GM23338 (cell line): Measurements from ENCODE around the gene CYYR1. TPM values are rescaled to one million over a fixed set of nuclear protein-coding genes. Genes with fewer than 3 reads are reported as not detected.

ENCODE experiments used
- ATAC-seq: fragments of 200-7000 bp; cut with Tn5 transposase; 3 replicates; pipeline ENCODE4 v1.9.1; 2020
- DNase-seq: peaks from one replicate; pipeline ENCODE4 v3.0.0-alpha.2; 2015; ENCODE audit warnings: low spot score
- H2AFZ ChIP-seq: fragments of 200-600 bp; sonication (generic); 2 replicates; pipeline ENCODE4 v1.8.0; 2016; ENCODE audit warnings: antibody characterized with exemption, mild to moderate bottlenecking, moderate library complexity
- H3F3A ChIP-seq: fragments of 200-600 bp; sonication (generic); replicated peaks from 2 replicates; pipeline ENCODE4 v1.8.0; 2017; ENCODE audit warnings: antibody characterized with exemption, mixed run types, low read depth
- H3K27ac ChIP-seq: fragments of 200-600 bp; sonication (generic); 2 replicates; pipeline ENCODE4 v1.6.1; 2016; ENCODE audit warnings: low read depth
- H3K27me3 ChIP-seq: fragments of 200-600 bp; sonication (generic); 2 replicates; pipeline ENCODE4 v1.8.0; 2016; ENCODE audit warnings: mild to moderate bottlenecking, mixed run types, moderate library complexity; ENCODE audit not compliant: insufficient read depth
- H3K36me3 ChIP-seq: fragments of 200-600 bp; sonication (generic); 2 replicates; pipeline ENCODE4 v1.8.0; 2016; ENCODE audit warnings: mild to moderate bottlenecking; ENCODE audit not compliant: insufficient read depth
- H3K4me1 ChIP-seq: fragments of 200-600 bp; sonication (generic); 2 replicates; pipeline ENCODE4 v1.8.0; 2016; ENCODE audit warnings: mild to moderate bottlenecking, moderate library complexity; ENCODE audit not compliant: insufficient read depth
- H3K4me2 ChIP-seq: fragments of 200-600 bp; sonication (generic); 2 replicates; pipeline ENCODE4 v1.7.1; 2017; ENCODE audit warnings: mixed run types
- H3K4me3 ChIP-seq: fragments of 200-600 bp; sonication (generic); 2 replicates; pipeline ENCODE4 v1.6.1; 2016; ENCODE audit warnings: mixed run types
- H3K79me2 ChIP-seq: fragments of 200-600 bp; sonication (generic); replicated peaks from 2 replicates; pipeline ENCODE4 v1.8.0; 2017; ENCODE audit warnings: mild to moderate bottlenecking; ENCODE audit not compliant: insufficient read depth
- H3K9me2 ChIP-seq: fragments of 200-600 bp; sonication (generic); 2 replicates; pipeline ENCODE4 v1.8.0; 2017; ENCODE audit not compliant: insufficient read depth
- H4K20me1 ChIP-seq: fragments of 200-600 bp; sonication (generic); replicated peaks from 2 replicates; pipeline ENCODE4 v1.8.0; 2017; ENCODE audit warnings: mild to moderate bottlenecking; ENCODE audit not compliant: insufficient read depth
- H3K27ac Mint-ChIP-seq: 2 replicates; pipeline ENCODE4 v1.8.0; 2020; ENCODE audit warnings: inconsistent platforms, mild to moderate bottlenecking, moderate library complexity, mixed read lengths
- H3K27me3 Mint-ChIP-seq: 3 replicates; pipeline ENCODE4 v1.8.0; 2022; ENCODE audit warnings: low read depth, mild to moderate bottlenecking, moderate library complexity, mixed read lengths, inconsistent platforms; ENCODE audit not compliant: insufficient read depth, poor library complexity
- H3K36me3 Mint-ChIP-seq: 3 replicates; pipeline ENCODE4 v1.8.0; 2021; ENCODE audit warnings: low read depth, mild to moderate bottlenecking, inconsistent platforms, moderate library complexity, mixed read lengths
- H3K4me1 Mint-ChIP-seq: 3 replicates; pipeline ENCODE4 v1.8.0; 2020; ENCODE audit warnings: mild to moderate bottlenecking, inconsistent platforms, mixed read lengths
- H3K4me3 Mint-ChIP-seq: 3 replicates; pipeline ENCODE4 v1.8.0; 2021; ENCODE audit warnings: moderate library complexity, mild to moderate bottlenecking, inconsistent platforms, mixed read lengths
- H3K9me3 Mint-ChIP-seq: 3 replicates; pipeline ENCODE4 v1.8.0; 2020; ENCODE audit warnings: moderate library complexity, mild to moderate bottlenecking, inconsistent platforms, mixed read lengths
- CREB1 ChIP-seq: fragments of 250-450 bp; sonication (Bioruptor Pico); IDR thresholded peaks from 2 replicates; pipeline ENCODE4 v1.5.0; 2020; ENCODE audit warnings: low read depth, mild to moderate bottlenecking, moderate library complexity
- EZH2 ChIP-seq: fragments of 200-600 bp; sonication (generic); IDR thresholded peaks from one replicate; pipeline ENCODE4 v1.8.0; 2017; ENCODE audit warnings: antibody characterized with exemption, mild to moderate bottlenecking, low read depth; ENCODE audit not compliant: unreplicated experiment
- EZH2phosphoT487 ChIP-seq: fragments of 200-600 bp; sonication (generic); IDR thresholded peaks from one replicate; pipeline ENCODE4 v1.8.1; 2018; ENCODE audit warnings: antibody characterized with exemption; ENCODE audit not compliant: unreplicated experiment
- NANOG ChIP-seq: IDR thresholded peaks from 2 replicates; pipeline ENCODE4 v1.6.1; 2016; ENCODE audit warnings: antibody characterized with exemption, borderline replicate concordance
- POLR2AphosphoS5 ChIP-seq: IDR thresholded peaks from 2 replicates; pipeline ENCODE4 v1.6.1; 2016; ENCODE audit warnings: antibody characterized with exemption, low read depth
- STAT1 ChIP-seq: IDR thresholded peaks from one replicate; pipeline ENCODE4 v1.6.1; 2016; ENCODE audit warnings: antibody characterized with exemption; ENCODE audit not compliant: unreplicated experiment
- ZNF114 ChIP-seq: fragments of 250-450 bp; sonication (Bioruptor Pico); IDR thresholded peaks from 2 replicates; pipeline ENCODE4 v1.5.0; 2020; ENCODE audit warnings: mild to moderate bottlenecking, moderate library complexity
- ZNF331 ChIP-seq: fragments of 250-450 bp; sonication (Bioruptor Pico); IDR thresholded peaks from 2 replicates; pipeline ENCODE4 v1.5.0; 2020; ENCODE audit warnings: low read depth, mild to moderate bottlenecking, moderate library complexity
- ZNF462 ChIP-seq: fragments of 250-450 bp; sonication (Bioruptor Pico); IDR thresholded peaks from 2 replicates; pipeline ENCODE4 v1.5.0; 2020; ENCODE audit warnings: mild to moderate bottlenecking, moderate library complexity
- polyA plus RNA-seq: library from polyadenylated mRNA; unstranded; fragments of >200 nt; fragmentation: Nextera tagmentation; extraction: Ambion mirVana; gene quantifications from 2 replicates; pipeline ENCODE4 v1.2.1, GENCODE V29; 2016
- total RNA-seq: library from RNA; depleted of rRNA; stranded (reverse); fragments of >200 nt; shearing (Covaris generic); gene quantifications from 2 replicates; pipeline ENCODE4 v1.2.3, GENCODE V29; 2014
- TF ChIP-seq, protein P1 (sequence below), 2 experiments: fragments of 200-600 bp in 1 of 2; sonication (generic) in 1 of 2; conservative IDR thresholded peaks; 2 replicates each; pipeline versions ENCODE4 v1.5.1 to v1.6.1; 2016 to 2017; ENCODE audit warnings: antibody characterized with exemption in 2 of 2, low read depth in 2 of 2, mild to moderate bottlenecking in 2 of 2, moderate library complexity in 1 of 2
- TF ChIP-seq, protein P2 (sequence below): IDR thresholded peaks from 2 replicates; pipeline ENCODE4 v1.6.1; 2016; ENCODE audit warnings: antibody characterized with exemption
- TF ChIP-seq, protein P3 (sequence below): IDR thresholded peaks from one replicate; pipeline ENCODE4 v1.6.1; 2018; ENCODE audit warnings: antibody characterized with exemption; ENCODE audit not compliant: unreplicated experiment

Gene CYYR1
- total and polyA plus RNA-seq, 2 experiments from 2014 or later = 23.8 to 25.4 TPM

DNA sequence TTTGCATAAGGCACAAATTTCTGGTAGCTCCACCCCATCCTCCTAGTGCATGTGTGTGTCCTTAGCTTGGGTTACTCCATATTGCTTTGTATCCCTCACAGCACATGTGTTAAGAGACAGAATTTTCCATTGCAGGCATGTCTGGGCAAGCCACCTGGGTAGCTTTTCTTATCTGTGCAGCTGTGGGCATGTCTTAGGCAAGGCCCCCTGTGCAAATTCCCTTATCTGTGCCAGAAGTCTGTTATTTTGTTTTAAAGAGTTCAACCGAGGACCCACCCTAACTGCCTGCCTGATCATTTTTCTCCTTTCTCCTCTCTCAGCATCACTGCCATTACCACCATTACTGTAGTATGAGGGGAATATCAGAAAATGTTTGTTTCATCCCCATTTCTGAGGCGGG, 131.9 kb downstream of the CYYR1 start (continued):
- TF ChIP-seq, protein P1, sequence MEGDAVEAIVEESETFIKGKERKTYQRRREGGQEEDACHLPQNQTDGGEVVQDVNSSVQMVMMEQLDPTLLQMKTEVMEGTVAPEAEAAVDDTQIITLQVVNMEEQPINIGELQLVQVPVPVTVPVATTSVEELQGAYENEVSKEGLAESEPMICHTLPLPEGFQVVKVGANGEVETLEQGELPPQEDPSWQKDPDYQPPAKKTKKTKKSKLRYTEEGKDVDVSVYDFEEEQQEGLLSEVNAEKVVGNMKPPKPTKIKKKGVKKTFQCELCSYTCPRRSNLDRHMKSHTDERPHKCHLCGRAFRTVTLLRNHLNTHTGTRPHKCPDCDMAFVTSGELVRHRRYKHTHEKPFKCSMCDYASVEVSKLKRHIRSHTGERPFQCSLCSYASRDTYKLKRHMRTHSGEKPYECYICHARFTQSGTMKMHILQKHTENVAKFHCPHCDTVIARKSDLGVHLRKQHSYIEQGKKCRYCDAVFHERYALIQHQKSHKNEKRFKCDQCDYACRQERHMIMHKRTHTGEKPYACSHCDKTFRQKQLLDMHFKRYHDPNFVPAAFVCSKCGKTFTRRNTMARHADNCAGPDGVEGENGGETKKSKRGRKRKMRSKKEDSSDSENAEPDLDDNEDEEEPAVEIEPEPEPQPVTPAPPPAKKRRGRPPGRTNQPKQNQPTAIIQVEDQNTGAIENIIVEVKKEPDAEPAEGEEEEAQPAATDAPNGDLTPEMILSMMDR (conservative IDR thresholded peaks at IDR 0.05; ENCODE audit: low read depth in 2 of 2) = no peak
- no peak for TF ChIP-seq NANOG
- TF ChIP-seq, protein P2, sequence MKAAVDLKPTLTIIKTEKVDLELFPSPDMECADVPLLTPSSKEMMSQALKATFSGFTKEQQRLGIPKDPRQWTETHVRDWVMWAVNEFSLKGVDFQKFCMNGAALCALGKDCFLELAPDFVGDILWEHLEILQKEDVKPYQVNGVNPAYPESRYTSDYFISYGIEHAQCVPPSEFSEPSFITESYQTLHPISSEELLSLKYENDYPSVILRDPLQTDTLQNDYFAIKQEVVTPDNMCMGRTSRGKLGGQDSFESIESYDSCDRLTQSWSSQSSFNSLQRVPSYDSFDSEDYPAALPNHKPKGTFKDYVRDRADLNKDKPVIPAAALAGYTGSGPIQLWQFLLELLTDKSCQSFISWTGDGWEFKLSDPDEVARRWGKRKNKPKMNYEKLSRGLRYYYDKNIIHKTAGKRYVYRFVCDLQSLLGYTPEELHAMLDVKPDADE = no peak
- TF ChIP-seq ZNF114 = no peak
- TF ChIP-seq ZNF331 (CRISPR knock-in tag) = no peak

- Histone ChIP-seq H3K4me3 (no peak overlapping the region), H3K36me3 (no peaks in the 10 kb centered on the region), H3K27ac (no peak overlapping the region), H3K9me2 (peaks cover 12% of the 10 kb centered on the region; the same call in 1 of the 2 replicates), H4K20me1 (no peaks in the 10 kb centered on the region), H3F3A (no peaks in the 10 kb centered on the region), H2AFZ (no peak overlapping the region), H3K4me2 (no peak overlapping the region), H3K4me1 (no peaks in the 10 kb centered on the region; the same call in 1 of the 2 replicates), H3K79me2 (no peaks in the 10 kb centered on the region), H3K27me3 (no peaks in the 10 kb centered on the region)
- H3K36me3 Mint-ChIP-seq = peaks cover 13% of the 10 kb centered on the region; the same call in 2 of the 3 replicates
- ATAC-seq (no peak), DNase-seq (no peak)
- H3K4me3 Mint-ChIP-seq = no peak overlapping the region
- H3K27me3 Mint-ChIP-seq = no peaks in the 10 kb centered on the region
- no peak overlapping the region for H3K27ac Mint-ChIP-seq
- H3K4me1 Mint-ChIP-seq = peaks cover 7% of the 10 kb centered on the region
- H3K9me3 Mint-ChIP-seq = peaks cover 17% of the 10 kb centered on the region
- TF ChIP-seq, protein P2 = no peak
- TF ChIP-seq ZNF114 (no peak), ZNF462 (CRISPR knock-in tag) (no peak), EZH2phosphoT487 (no peak), STAT1 (no peak), POLR2AphosphoS5 (no peak), ZNF331 (CRISPR knock-in tag) (no peak), CREB1 (CRISPR knock-in tag) (no peak), EZH2 (no peak)
- TF ChIP-seq, protein P3, sequence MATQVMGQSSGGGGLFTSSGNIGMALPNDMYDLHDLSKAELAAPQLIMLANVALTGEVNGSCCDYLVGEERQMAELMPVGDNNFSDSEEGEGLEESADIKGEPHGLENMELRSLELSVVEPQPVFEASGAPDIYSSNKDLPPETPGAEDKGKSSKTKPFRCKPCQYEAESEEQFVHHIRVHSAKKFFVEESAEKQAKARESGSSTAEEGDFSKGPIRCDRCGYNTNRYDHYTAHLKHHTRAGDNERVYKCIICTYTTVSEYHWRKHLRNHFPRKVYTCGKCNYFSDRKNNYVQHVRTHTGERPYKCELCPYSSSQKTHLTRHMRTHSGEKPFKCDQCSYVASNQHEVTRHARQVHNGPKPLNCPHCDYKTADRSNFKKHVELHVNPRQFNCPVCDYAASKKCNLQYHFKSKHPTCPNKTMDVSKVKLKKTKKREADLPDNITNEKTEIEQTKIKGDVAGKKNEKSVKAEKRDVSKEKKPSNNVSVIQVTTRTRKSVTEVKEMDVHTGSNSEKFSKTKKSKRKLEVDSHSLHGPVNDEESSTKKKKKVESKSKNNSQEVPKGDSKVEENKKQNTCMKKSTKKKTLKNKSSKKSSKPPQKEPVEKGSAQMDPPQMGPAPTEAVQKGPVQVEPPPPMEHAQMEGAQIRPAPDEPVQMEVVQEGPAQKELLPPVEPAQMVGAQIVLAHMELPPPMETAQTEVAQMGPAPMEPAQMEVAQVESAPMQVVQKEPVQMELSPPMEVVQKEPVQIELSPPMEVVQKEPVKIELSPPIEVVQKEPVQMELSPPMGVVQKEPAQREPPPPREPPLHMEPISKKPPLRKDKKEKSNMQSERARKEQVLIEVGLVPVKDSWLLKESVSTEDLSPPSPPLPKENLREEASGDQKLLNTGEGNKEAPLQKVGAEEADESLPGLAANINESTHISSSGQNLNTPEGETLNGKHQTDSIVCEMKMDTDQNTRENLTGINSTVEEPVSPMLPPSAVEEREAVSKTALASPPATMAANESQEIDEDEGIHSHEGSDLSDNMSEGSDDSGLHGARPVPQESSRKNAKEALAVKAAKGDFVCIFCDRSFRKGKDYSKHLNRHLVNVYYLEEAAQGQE = no peak
These were observed 134.1 kb downstream of the CYYR1 start for GRCh38 chr21:26438976-26439375.
